ENCODE data around the gene AEBP2.

Gene AEBP2

GRCh38 chr12:19477071-19477470 lies 37.8 kb downstream of the AEBP2 start:
- no peaks in the 10 kb centered on the region for H3K27me3 ChIP-seq (ENCODE audit: control insufficient read depth in 1 of 2, insufficient read depth in 2 of 2, low read length in 2 of 2)
- peaks cover 4 to 16% of the 10 kb centered on the region in 2 donors for H3K36me3 ChIP-seq (ENCODE audit: control insufficient read depth in 1 of 2, insufficient read depth in 2 of 2, low read length in 2 of 2)
- H3K4me3 ChIP-seq (ENCODE audit: low read depth in 1 of 2, low read length in 2 of 2) = no peak overlapping the region
- H3K4me1 ChIP-seq (ENCODE audit: control insufficient read depth in 1 of 2, insufficient read depth in 2 of 2, low read length in 2 of 2) = peaks cover 0 to under 1% of the 10 kb centered on the region in 2 donors
- no peak overlapping the region for H3K9ac ChIP-seq (ENCODE audit: low read depth in 1 of 2, low read length in 2 of 2)
- no peak overlapping the region for H3K27ac ChIP-seq (ENCODE audit: low read depth, low read length)
- peaks cover 0 to 8% of the 10 kb centered on the region in 2 donors for H3K9me3 ChIP-seq (ENCODE audit: control insufficient read depth in 1 of 2, low read length in 2 of 2)

GRCh38 chr12:19480459-19480858 lies 41.2 kb downstream of the AEBP2 start:
- H3K9me3 ChIP-seq (ENCODE audit: control insufficient read depth in 1 of 2, low read length in 2 of 2) = peaks cover 0 to 8% of the 10 kb centered on the region in 2 donors
- peaks cover 7 to 9% of the 10 kb centered on the region in 2 donors for H3K4me1 ChIP-seq (ENCODE audit: control insufficient read depth in 1 of 2, insufficient read depth in 2 of 2, low read length in 2 of 2)
- H3K36me3 ChIP-seq (ENCODE audit: control insufficient read depth in 1 of 2, insufficient read depth in 2 of 2, low read length in 2 of 2) = peaks cover 0 to 11% of the 10 kb centered on the region in 2 donors
- H3K27me3 ChIP-seq (ENCODE audit: control insufficient read depth in 1 of 2, insufficient read depth in 2 of 2, low read length in 2 of 2) = no peaks in the 10 kb centered on the region
- H3K4me3 ChIP-seq (ENCODE audit: low read depth in 1 of 2, low read length in 2 of 2) = no peak overlapping the region
- H3K27ac ChIP-seq (ENCODE audit: low read depth, low read length) = no peak overlapping the region
- H3K9ac ChIP-seq (ENCODE audit: low read depth in 1 of 2, low read length in 2 of 2) = no peak overlapping the region

GRCh38 chr12:19482036-19482435 lies 42.7 kb downstream of the AEBP2 start:
- Histone ChIP-seq H3K4me1 (ENCODE audit: control insufficient read depth in 1 of 2, insufficient read depth in 2 of 2, low read length in 2 of 2) (peaks cover 7 to 9% of the 10 kb centered on the region in 2 donors), H3K36me3 (ENCODE audit: control insufficient read depth in 1 of 2, insufficient read depth in 2 of 2, low read length in 2 of 2) (peaks cover 0 to 16% of the 10 kb centered on the region in 2 donors), H3K4me3 (ENCODE audit: low read depth in 1 of 2, low read length in 2 of 2) (no peak overlapping the region), H3K27me3 (ENCODE audit: control insufficient read depth in 1 of 2, insufficient read depth in 2 of 2, low read length in 2 of 2) (no peaks in the 10 kb centered on the region), H3K27ac (ENCODE audit: low read depth, low read length) (no peak overlapping the region), H3K9ac (ENCODE audit: low read depth in 1 of 2, low read length in 2 of 2) (no peak overlapping the region), H3K9me3 (ENCODE audit: control insufficient read depth in 1 of 2, low read length in 2 of 2) (peaks cover 0 to 8% of the 10 kb centered on the region in 2 donors)

GRCh38 chr12:19482551-19483109 lies 43.3 kb downstream of the AEBP2 start:
- Histone ChIP-seq H3K9ac (ENCODE audit: low read depth in 1 of 2, low read length in 2 of 2) (no peak overlapping the region), H3K36me3 (ENCODE audit: control insufficient read depth in 1 of 2, insufficient read depth in 2 of 2, low read length in 2 of 2) (peaks cover 0 to 16% of the 10 kb centered on the region in 2 donors), H3K4me3 (ENCODE audit: low read depth in 1 of 2, low read length in 2 of 2) (no peak overlapping the region), H3K4me1 (ENCODE audit: control insufficient read depth in 1 of 2, insufficient read depth in 2 of 2, low read length in 2 of 2) (peaks cover 7 to 9% of the 10 kb centered on the region in 2 donors), H3K9me3 (ENCODE audit: control insufficient read depth in 1 of 2, low read length in 2 of 2) (peaks cover 0 to 8% of the 10 kb centered on the region in 2 donors), H3K27ac (ENCODE audit: low read depth, low read length) (peak overlapping the region; percentile 39), H3K27me3 (ENCODE audit: control insufficient read depth in 1 of 2, insufficient read depth in 2 of 2, low read length in 2 of 2) (no peaks in the 10 kb centered on the region)

GRCh38 chr12:19483727-19484126 lies 44.4 kb downstream of the AEBP2 start:
- peaks cover 0 to 8% of the 10 kb centered on the region in 2 donors for H3K9me3 ChIP-seq (ENCODE audit: control insufficient read depth in 1 of 2, low read length in 2 of 2)
- H3K4me1 ChIP-seq (ENCODE audit: control insufficient read depth in 1 of 2, insufficient read depth in 2 of 2, low read length in 2 of 2) = peaks cover 7 to 9% of the 10 kb centered on the region in 2 donors
- peaks cover 0 to 12% of the 10 kb centered on the region in 2 donors for H3K36me3 ChIP-seq (ENCODE audit: control insufficient read depth in 1 of 2, insufficient read depth in 2 of 2, low read length in 2 of 2)
- H3K27ac ChIP-seq (ENCODE audit: low read depth, low read length) = no peak overlapping the region
- H3K27me3 ChIP-seq (ENCODE audit: control insufficient read depth in 1 of 2, insufficient read depth in 2 of 2, low read length in 2 of 2) = no peaks in the 10 kb centered on the region
- H3K9ac ChIP-seq (ENCODE audit: low read depth in 1 of 2, low read length in 2 of 2) = no peak overlapping the region
- H3K4me3 ChIP-seq (ENCODE audit: low read depth in 1 of 2, low read length in 2 of 2) = no peak overlapping the region

GRCh38 chr12:19484738-19485137 lies 45.4 kb downstream of the AEBP2 start:
- peaks cover 0 to 12% of the 10 kb centered on the region in 2 donors for H3K36me3 ChIP-seq (ENCODE audit: control insufficient read depth in 1 of 2, insufficient read depth in 2 of 2, low read length in 2 of 2)
- H3K4me3 ChIP-seq (ENCODE audit: low read depth in 1 of 2, low read length in 2 of 2) = no peak overlapping the region
- H3K4me1 ChIP-seq (ENCODE audit: control insufficient read depth in 1 of 2, insufficient read depth in 2 of 2, low read length in 2 of 2) = peaks cover 7 to 9% of the 10 kb centered on the region in 2 donors
- H3K9ac ChIP-seq (ENCODE audit: low read depth in 1 of 2, low read length in 2 of 2) = no peak overlapping the region
- no peak overlapping the region for H3K27ac ChIP-seq (ENCODE audit: low read depth, low read length)
- H3K27me3 ChIP-seq (ENCODE audit: control insufficient read depth in 1 of 2, insufficient read depth in 2 of 2, low read length in 2 of 2) = no peaks in the 10 kb centered on the region
- H3K9me3 ChIP-seq (ENCODE audit: control insufficient read depth in 1 of 2, low read length in 2 of 2) = peaks cover 0 to 8% of the 10 kb centered on the region in 2 donors

- Histone ChIP-seq H3K27ac (ENCODE audit: low read depth, low read length) (no peak overlapping the region), H3K27me3 (ENCODE audit: control insufficient read depth in 1 of 2, insufficient read depth in 2 of 2, low read length in 2 of 2) (no peaks in the 10 kb centered on the region), H3K4me3 (ENCODE audit: low read depth in 1 of 2, low read length in 2 of 2) (no peak overlapping the region), H3K9ac (ENCODE audit: low read depth in 1 of 2, low read length in 2 of 2) (no peak overlapping the region), H3K9me3 (ENCODE audit: control insufficient read depth in 1 of 2, low read length in 2 of 2) (peaks cover 0 to 6% of the 10 kb centered on the region in 2 donors), H3K4me1 (ENCODE audit: control insufficient read depth in 1 of 2, insufficient read depth in 2 of 2, low read length in 2 of 2) (peaks cover 7 to 9% of the 10 kb centered on the region in 2 donors), H3K36me3 (ENCODE audit: control insufficient read depth in 1 of 2, insufficient read depth in 2 of 2, low read length in 2 of 2) (peaks cover 0 to 12% of the 10 kb centered on the region in 2 donors)
These were observed 45.9 kb downstream of the AEBP2 start for GRCh38 chr12:19485240-19485639.

GRCh38 chr12:19489168-19489567 lies 49.9 kb downstream of the AEBP2 start:
- H3K9ac ChIP-seq (ENCODE audit: low read depth in 1 of 2, low read length in 2 of 2) = no peak overlapping the region
- H3K4me3 ChIP-seq (ENCODE audit: low read depth in 1 of 2, low read length in 2 of 2) = no peak overlapping the region
- H3K27ac ChIP-seq (ENCODE audit: low read depth, low read length) = no peak overlapping the region
- peaks cover 2 to 10% of the 10 kb centered on the region in 2 donors for H3K36me3 ChIP-seq (ENCODE audit: control insufficient read depth in 1 of 2, insufficient read depth in 2 of 2, low read length in 2 of 2)
- no peaks in the 10 kb centered on the region for H3K27me3 ChIP-seq (ENCODE audit: control insufficient read depth in 1 of 2, insufficient read depth in 2 of 2, low read length in 2 of 2)
- H3K4me1 ChIP-seq (ENCODE audit: control insufficient read depth in 1 of 2, insufficient read depth in 2 of 2, low read length in 2 of 2) = no peaks in the 10 kb centered on the region
- H3K9me3 ChIP-seq (ENCODE audit: control insufficient read depth in 1 of 2, low read length in 2 of 2) = no peaks in the 10 kb centered on the region

GRCh38 chr12:19490908-19491307 lies 51.6 kb downstream of the AEBP2 start:
- H3K9ac ChIP-seq (ENCODE audit: low read depth in 1 of 2, low read length in 2 of 2) = no peak overlapping the region
- H3K27me3 ChIP-seq (ENCODE audit: control insufficient read depth in 1 of 2, insufficient read depth in 2 of 2, low read length in 2 of 2) = no peaks in the 10 kb centered on the region
- H3K9me3 ChIP-seq (ENCODE audit: control insufficient read depth in 1 of 2, low read length in 2 of 2) = no peaks in the 10 kb centered on the region
- H3K36me3 ChIP-seq (ENCODE audit: control insufficient read depth in 1 of 2, insufficient read depth in 2 of 2, low read length in 2 of 2) = peaks cover 2 to 21% of the 10 kb centered on the region in 2 donors
- H3K27ac ChIP-seq (ENCODE audit: low read depth, low read length) = no peak overlapping the region
- no peaks in the 10 kb centered on the region for H3K4me1 ChIP-seq (ENCODE audit: control insufficient read depth in 1 of 2, insufficient read depth in 2 of 2, low read length in 2 of 2)
- no peak overlapping the region for H3K4me3 ChIP-seq (ENCODE audit: low read depth in 1 of 2, low read length in 2 of 2)

GRCh38 chr12:19491863-19492262 lies 52.6 kb downstream of the AEBP2 start:
- Histone ChIP-seq H3K9ac (ENCODE audit: low read depth in 1 of 2, low read length in 2 of 2) (no peak overlapping the region), H3K4me3 (ENCODE audit: low read depth in 1 of 2, low read length in 2 of 2) (no peak overlapping the region), H3K27ac (ENCODE audit: low read depth, low read length) (no peak overlapping the region), H3K4me1 (ENCODE audit: control insufficient read depth in 1 of 2, insufficient read depth in 2 of 2, low read length in 2 of 2) (no peaks in the 10 kb centered on the region), H3K9me3 (ENCODE audit: control insufficient read depth in 1 of 2, low read length in 2 of 2) (no peaks in the 10 kb centered on the region), H3K27me3 (ENCODE audit: control insufficient read depth in 1 of 2, insufficient read depth in 2 of 2, low read length in 2 of 2) (no peaks in the 10 kb centered on the region), H3K36me3 (ENCODE audit: control insufficient read depth in 1 of 2, insufficient read depth in 2 of 2, low read length in 2 of 2) (peaks cover 2 to 15% of the 10 kb centered on the region in 2 donors)

Data from duodenal mucosa (tissue), 2 donors.